ENCODE results near the gene PDZK1IP1. TPM values are rescaled to one million over a fixed set of nuclear protein-coding genes. Genes with fewer than 3 reads are reported as not detected.
"Not testable (repeated sequence)": the region's sequence is repeated elsewhere in the genome, so short reads cannot be mapped to it uniquely, and the experiment has no call there.

The PDZK1IP1 gene
- total and polyA plus RNA-seq, 2 donors: 0.20 TPM; not detected in 1

- Histone ChIP-seq H3K4me3 (ENCODE audit: low read depth, low read length) (no peak overlapping the region), H3K36me3 (ENCODE audit: insufficient read depth) (no peaks in the 10 kb centered on the region), H3K27ac (ENCODE audit: low read depth) (no peak overlapping the region), H3K4me1 (ENCODE audit: insufficient read depth) (no peaks in the 10 kb centered on the region)
- WGBS: 15% methylated on average over 11 of the region's 11 CpGs
- peak; percentile 14 for DNase-seq (ENCODE audit: extremely low spot score)
Measured at GRCh38 chr1:47175227-47175934, 14.5 kb downstream of the PDZK1IP1 start.

- Histone ChIP-seq H3K36me3 (ENCODE audit: insufficient read depth) (no peaks in the 10 kb centered on the region), H3K4me3 (ENCODE audit: low read depth, low read length) (no peak overlapping the region), H3K4me1 (ENCODE audit: insufficient read depth) (no peaks in the 10 kb centered on the region), H3K27ac (ENCODE audit: low read depth) (no peak overlapping the region)
- DNase-seq (ENCODE audit: extremely low spot score): no peak
Measured at GRCh38 chr1:47174656-47175020, 15.2 kb downstream of the PDZK1IP1 start.

GRCh38 chr1:47172782-47173181 lies 17.1 kb downstream of the PDZK1IP1 start:
- no peaks in the 10 kb centered on the region for H3K36me3 ChIP-seq (ENCODE audit: insufficient read depth)
- no peak overlapping the region for H3K27ac ChIP-seq (ENCODE audit: low read depth)
- no peak overlapping the region for H3K4me3 ChIP-seq (ENCODE audit: low read depth, low read length)
- WGBS: 84% methylated on average over 5 of the region's 5 CpGs
- no peak for DNase-seq (ENCODE audit: extremely low spot score)
- H3K4me1 ChIP-seq (ENCODE audit: insufficient read depth): no peaks in the 10 kb centered on the region

- no peak overlapping the region for H3K4me3 ChIP-seq (ENCODE audit: low read depth, low read length)
- H3K36me3 ChIP-seq (ENCODE audit: insufficient read depth): no peaks in the 10 kb centered on the region
- no peaks in the 10 kb centered on the region for H3K4me1 ChIP-seq (ENCODE audit: insufficient read depth)
- no peak for DNase-seq (ENCODE audit: extremely low spot score)
- H3K27ac ChIP-seq (ENCODE audit: low read depth): no peak overlapping the region
Measured at GRCh38 chr1:47164552-47164951, 25.3 kb downstream of the PDZK1IP1 start.

GRCh38 chr1:47161298-47162040 lies 28.4 kb downstream of the PDZK1IP1 start:
- DNase-seq (ENCODE audit: extremely low spot score): no peak
- H3K4me3 ChIP-seq (ENCODE audit: low read depth, low read length): no peak overlapping the region
- H3K27ac ChIP-seq (ENCODE audit: low read depth): no peak overlapping the region
- 60% methylated on average over 5 of the region's 5 CpGs for WGBS
- no peaks in the 10 kb centered on the region for H3K36me3 ChIP-seq (ENCODE audit: insufficient read depth)
- H3K4me1 ChIP-seq (ENCODE audit: insufficient read depth): no peaks in the 10 kb centered on the region

GRCh38 chr1:47160716-47161115 lies 29.1 kb downstream of the PDZK1IP1 start:
- no peak for DNase-seq (ENCODE audit: extremely low spot score)
- Histone ChIP-seq H3K36me3 (ENCODE audit: insufficient read depth) (no peaks in the 10 kb centered on the region), H3K4me1 (ENCODE audit: insufficient read depth) (no peaks in the 10 kb centered on the region), H3K27ac (ENCODE audit: low read depth) (no peak overlapping the region), H3K4me3 (ENCODE audit: low read depth, low read length) (no peak overlapping the region)

- H3K36me3 ChIP-seq (ENCODE audit: insufficient read depth); H3K4me1 ChIP-seq (ENCODE audit: insufficient read depth); H3K27ac ChIP-seq (ENCODE audit: low read depth); H3K4me3 ChIP-seq (ENCODE audit: low read depth, low read length); DNase-seq (ENCODE audit: extremely low spot score): not testable (repeated sequence)
- WGBS: 75% methylated on average over 3 of the region's 3 CpGs
Measured at GRCh38 chr1:47157957-47158356, 31.9 kb downstream of the PDZK1IP1 start.

- not testable (repeated sequence) for H3K4me3 ChIP-seq (ENCODE audit: low read depth, low read length); H3K4me1 ChIP-seq (ENCODE audit: insufficient read depth); DNase-seq (ENCODE audit: extremely low spot score); H3K36me3 ChIP-seq (ENCODE audit: insufficient read depth); H3K27ac ChIP-seq (ENCODE audit: low read depth)
Measured at GRCh38 chr1:47156457-47156856, 33.4 kb downstream of the PDZK1IP1 start.

GRCh38 chr1:47149162-47149561 lies 40.7 kb downstream of the PDZK1IP1 start:
- H3K4me1 ChIP-seq (ENCODE audit: insufficient read depth); DNase-seq (ENCODE audit: extremely low spot score); H3K4me3 ChIP-seq (ENCODE audit: low read depth, low read length); H3K36me3 ChIP-seq (ENCODE audit: insufficient read depth); H3K27ac ChIP-seq (ENCODE audit: low read depth): not testable (repeated sequence)
- 23% methylated on average over 9 of the region's 9 CpGs for WGBS

- WGBS: 39% methylated on average over 6 of the region's 6 CpGs
- DNase-seq (ENCODE audit: extremely low spot score): no peak
- no peak overlapping the region for H3K4me3 ChIP-seq (ENCODE audit: low read depth, low read length)
- no peaks in the 10 kb centered on the region for H3K36me3 ChIP-seq (ENCODE audit: insufficient read depth)
- no peaks in the 10 kb centered on the region for H3K4me1 ChIP-seq (ENCODE audit: insufficient read depth)
- no peak overlapping the region for H3K27ac ChIP-seq (ENCODE audit: low read depth)
Measured at GRCh38 chr1:47147047-47147785, 42.6 kb downstream of the PDZK1IP1 start.

GRCh38 chr1:47146495-47146894 lies 43.3 kb downstream of the PDZK1IP1 start:
- not testable (repeated sequence) for H3K4me1 ChIP-seq (ENCODE audit: insufficient read depth); H3K27ac ChIP-seq (ENCODE audit: low read depth); H3K36me3 ChIP-seq (ENCODE audit: insufficient read depth); DNase-seq (ENCODE audit: extremely low spot score); H3K4me3 ChIP-seq (ENCODE audit: low read depth, low read length)
- WGBS: 17% methylated on average over 1 of the region's 1 CpG

GRCh38 chr1:47143654-47144053 lies 46.2 kb downstream of the PDZK1IP1 start:
- not testable (repeated sequence) for H3K27ac ChIP-seq (ENCODE audit: low read depth); DNase-seq (ENCODE audit: extremely low spot score); H3K4me3 ChIP-seq (ENCODE audit: low read depth, low read length); H3K4me1 ChIP-seq (ENCODE audit: insufficient read depth); H3K36me3 ChIP-seq (ENCODE audit: insufficient read depth)
- WGBS: 39% methylated on average over 6 of the region's 6 CpGs

- not testable (repeated sequence) for H3K36me3 ChIP-seq (ENCODE audit: insufficient read depth); DNase-seq (ENCODE audit: extremely low spot score); H3K4me3 ChIP-seq (ENCODE audit: low read depth, low read length); H3K4me1 ChIP-seq (ENCODE audit: insufficient read depth); H3K27ac ChIP-seq (ENCODE audit: low read depth)
- WGBS: 68% methylated on average over 3 of the region's 3 CpGs
Measured at GRCh38 chr1:47140358-47140757, 49.5 kb downstream of the PDZK1IP1 start.
